GM12892 (cell line): ENCODE results near the gene WWOX.

Source experiments
- POLR2A ChIP-seq: IDR thresholded peaks from 2 replicates; pipeline ENCODE4 v1.6.1; 2011; ENCODE audit warnings: low read depth, low read length, control low read depth
- POLR2AphosphoS5 ChIP-seq: IDR thresholded peaks from 2 replicates; pipeline ENCODE4 v1.6.1; 2011; ENCODE audit warnings: low read depth, low read length, control low read depth

DNA sequence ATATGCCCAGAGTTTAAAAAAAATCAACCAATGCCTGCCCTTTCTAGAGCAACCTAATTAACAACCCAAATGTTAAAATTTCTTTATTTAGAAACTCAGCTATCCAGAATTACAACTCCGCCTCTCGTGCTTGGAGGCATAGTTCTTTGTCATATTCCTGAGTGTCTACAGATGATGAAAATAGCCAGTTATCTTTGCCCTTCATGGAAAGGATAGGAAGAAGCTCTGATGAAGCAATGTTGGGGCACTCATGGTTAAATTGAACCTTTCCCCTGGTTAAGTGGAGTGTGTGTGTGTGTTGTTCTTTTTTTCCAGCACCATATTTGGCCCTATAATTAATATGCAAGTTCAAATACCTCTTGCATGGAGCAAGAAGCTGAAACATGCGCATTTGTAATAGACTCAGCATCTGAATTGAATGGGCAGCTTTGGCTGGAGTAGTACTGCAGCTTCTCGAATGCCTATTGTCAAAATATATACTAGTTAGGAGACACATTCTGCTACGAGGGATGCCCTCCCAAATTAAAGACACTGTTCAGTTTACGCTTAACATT lies 506.2 kb downstream of the WWOX start:
- no peak for TF ChIP-seq POLR2AphosphoS5
- TF ChIP-seq POLR2A = no peak
